ENCODE data around the gene ZNF600. TPM values are rescaled to one million over a fixed set of nuclear protein-coding genes. Genes with fewer than 3 reads are reported as not detected.
"Not testable (repeated sequence)": the region's sequence is repeated elsewhere in the genome, so short reads cannot be mapped to it uniquely, and the experiment has no call there.

Gene ZNF600
- total and polyA plus RNA-seq, 2 of the 13 experiments (the other 11 are each of a cell fraction or from before 2014, with no cell fraction given): 15.0 to 16.4 TPM

GRCh38 chr19:52782864-52783263, 3.7 kb downstream of the ZNF600 start:
- WGBS (ENCODE audit: low lambda C conversion rate): 96% methylated on average over 2 of the region's 2 CpGs
- in situ Hi-C loops (cut with HindIII; ENCODE audit: extremely low pct_ligation_motif_present, low pct_unique_long_range_greater_than_20kb); BruUV-seq (replicated peaks); CTCF ChIA-PET (ENCODE audit: low intra/inter-chr PET ratio, low total read pairs); H2AFZ ChIP-seq (ENCODE audit: low read length); H3K4me3 ChIP-seq (replicated peaks in 1 of 3; ENCODE audit: insufficient read depth in 1 of 3, low read depth in 2 of 3, low read length in 3 of 3); H4K20me1 ChIP-seq (ENCODE audit: insufficient read depth, low read length); FAIRE-seq; H3K27ac ChIP-seq (ENCODE audit: extremely low read length, insufficient read depth, low read length); H3K79me2 ChIP-seq (ENCODE audit: insufficient read depth, low read length); H3K27me3 ChIP-seq (ENCODE audit: control insufficient read depth in 1 of 2, insufficient read depth in 2 of 2, low read length in 2 of 2); H3K36me3 ChIP-seq (replicated peaks in 1 of 2; ENCODE audit: control insufficient read depth in 1 of 2, insufficient read depth in 2 of 2, low read length in 2 of 2); H3K9me3 ChIP-seq (ENCODE audit: low read length); H3K9ac ChIP-seq (ENCODE audit: insufficient read depth, low read depth, low read length); H3K4me2 ChIP-seq (ENCODE audit: low read depth, low read length); intact Hi-C loops (cut with micrococcal nuclease; ENCODE audit: unreplicated experiment); POLR2A ChIA-PET; DNase-seq (ENCODE audit: low spot score); ATAC-seq: not testable (repeated sequence)
- peaks cover 19% of the 10 kb centered on the region for H3K4me1 ChIP-seq (ENCODE audit: insufficient read depth, low read length)

DNA sequence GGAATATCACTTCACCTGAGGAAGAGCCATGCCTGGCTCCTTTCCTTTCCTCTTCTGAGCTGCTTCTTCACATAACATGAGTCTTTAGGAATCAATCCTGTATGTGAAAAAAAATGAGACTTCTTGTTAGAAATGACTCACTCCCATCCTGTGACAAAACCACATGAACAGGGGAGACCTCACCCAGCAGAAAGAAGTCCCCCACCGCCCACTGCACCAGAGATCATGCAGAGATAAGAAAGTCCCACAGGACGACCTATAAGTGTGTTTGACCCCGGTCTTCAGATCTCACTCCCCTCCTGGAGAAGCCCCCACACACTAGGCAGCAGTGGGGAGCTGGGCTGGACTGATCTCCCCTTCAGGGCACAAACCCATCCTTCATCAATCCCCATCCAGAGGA, 7.8 kb downstream of the ZNF600 start:
- POLR2A ChIA-PET: no interaction called here
- FAIRE-seq (no peak), DNase-seq (ENCODE audit: low spot score) (no peak), ATAC-seq (no peak)
- Histone ChIP-seq H2AFZ (ENCODE audit: low read length) (no peak overlapping the region), H4K20me1 (ENCODE audit: insufficient read depth, low read length) (no peaks in the 10 kb centered on the region), H3K9me3 (ENCODE audit: low read length) (no peaks in the 10 kb centered on the region), H3K4me1 (ENCODE audit: insufficient read depth, low read length) (no peaks in the 10 kb centered on the region), H3K36me3 (replicated peaks in 1 of 2; ENCODE audit: control insufficient read depth in 1 of 2, insufficient read depth in 2 of 2, low read length in 2 of 2) (peaks cover 0 to 11% of the 10 kb centered on the region in 2 experiments; a peak in 4 of 5 replicates), H3K4me3 (replicated peaks in 1 of 3; ENCODE audit: insufficient read depth in 1 of 3, low read depth in 2 of 3, low read length in 3 of 3) (no peak overlapping the region), H3K4me2 (ENCODE audit: low read depth, low read length) (no peak overlapping the region), H3K79me2 (ENCODE audit: insufficient read depth, low read length) (no peaks in the 10 kb centered on the region), H3K9ac (ENCODE audit: insufficient read depth, low read depth, low read length) (no peak overlapping the region), H3K27me3 (ENCODE audit: control insufficient read depth in 1 of 2, insufficient read depth in 2 of 2, low read length in 2 of 2) (no peaks in the 10 kb centered on the region), H3K27ac (ENCODE audit: extremely low read length, insufficient read depth, low read length) (no peak overlapping the region)
- intact Hi-C loops (cut with micrococcal nuclease; ENCODE audit: unreplicated experiment): no loop called here
- CTCF ChIA-PET (ENCODE audit: low intra/inter-chr PET ratio, low total read pairs): no interaction called here
- in situ Hi-C loops (cut with HindIII; ENCODE audit: extremely low pct_ligation_motif_present, low pct_unique_long_range_greater_than_20kb): no loop called here
- WGBS (ENCODE audit: low lambda C conversion rate): 94% methylated on average over 3 of the region's 3 CpGs
- TF ChIP-seq ZFAT (CRISPR knock-in tag; conservative IDR thresholded peaks at IDR 0.05) (no peak), NRL (CRISPR knock-in tag; IDR thresholded peaks at IDR 0.05; ENCODE audit: borderline replicate concordance) (no peak), NFE2L1 (CRISPR knock-in tag; IDR thresholded peaks at IDR 0.05; ENCODE audit: borderline replicate concordance) (no peak), SRSF1 (optimal IDR thresholded peaks at IDR 0.05; ENCODE audit: low read depth, low read length) (no peak), ZNF20 (CRISPR knock-in tag; IDR thresholded peaks at IDR 0.05) (no peak)
- no TSS peak for BruUV-seq (replicated peaks)

DNA sequence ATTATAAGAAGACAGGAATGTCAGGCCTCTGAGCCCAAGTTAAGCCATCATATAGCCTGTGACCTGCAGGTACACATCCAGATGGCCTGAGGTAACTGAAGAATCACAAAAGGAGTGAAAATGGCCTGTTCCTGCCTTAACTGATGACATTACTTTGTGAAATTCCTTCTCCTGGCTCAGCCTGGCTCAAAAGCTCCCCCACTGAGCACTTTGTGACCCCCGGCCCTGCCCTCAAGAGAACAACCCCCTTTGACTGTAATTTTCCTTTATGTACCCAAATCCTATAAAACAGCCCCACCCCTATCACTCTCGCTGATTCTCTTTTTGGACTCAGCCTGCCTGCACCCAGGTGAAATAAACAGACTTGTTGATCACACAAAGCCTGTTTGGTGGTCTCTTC, 30.1 kb downstream of the ZNF600 start:
- H4K20me1 ChIP-seq (ENCODE audit: insufficient read depth, low read length); DNase-seq (ENCODE audit: low spot score); in situ Hi-C loops (cut with HindIII; ENCODE audit: extremely low pct_ligation_motif_present, low pct_unique_long_range_greater_than_20kb); H3K36me3 ChIP-seq (replicated peaks in 1 of 2; ENCODE audit: control insufficient read depth in 1 of 2, insufficient read depth in 2 of 2, low read length in 2 of 2); H3K4me1 ChIP-seq (ENCODE audit: insufficient read depth, low read length); H2AFZ ChIP-seq (ENCODE audit: low read length); H3K27me3 ChIP-seq (ENCODE audit: control insufficient read depth in 1 of 2, insufficient read depth in 2 of 2, low read length in 2 of 2); CTCF ChIA-PET (ENCODE audit: low intra/inter-chr PET ratio, low total read pairs); H3K9me3 ChIP-seq (ENCODE audit: low read length); ATAC-seq; intact Hi-C loops (cut with micrococcal nuclease; ENCODE audit: unreplicated experiment); H3K9ac ChIP-seq (ENCODE audit: insufficient read depth, low read depth, low read length); H3K4me2 ChIP-seq (ENCODE audit: low read depth, low read length); POLR2A ChIA-PET; H3K4me3 ChIP-seq (replicated peaks in 1 of 3; ENCODE audit: insufficient read depth in 1 of 3, low read depth in 2 of 3, low read length in 3 of 3); H3K27ac ChIP-seq (ENCODE audit: extremely low read length, insufficient read depth, low read length); FAIRE-seq; H3K79me2 ChIP-seq (ENCODE audit: insufficient read depth, low read length); BruUV-seq (replicated peaks): not testable (repeated sequence)
- 12% methylated on average over 2 of the region's 2 CpGs for WGBS (ENCODE audit: low lambda C conversion rate)

All from HepG2 (cell line).